ENCODE measurements around the gene DLL1.

DNA sequence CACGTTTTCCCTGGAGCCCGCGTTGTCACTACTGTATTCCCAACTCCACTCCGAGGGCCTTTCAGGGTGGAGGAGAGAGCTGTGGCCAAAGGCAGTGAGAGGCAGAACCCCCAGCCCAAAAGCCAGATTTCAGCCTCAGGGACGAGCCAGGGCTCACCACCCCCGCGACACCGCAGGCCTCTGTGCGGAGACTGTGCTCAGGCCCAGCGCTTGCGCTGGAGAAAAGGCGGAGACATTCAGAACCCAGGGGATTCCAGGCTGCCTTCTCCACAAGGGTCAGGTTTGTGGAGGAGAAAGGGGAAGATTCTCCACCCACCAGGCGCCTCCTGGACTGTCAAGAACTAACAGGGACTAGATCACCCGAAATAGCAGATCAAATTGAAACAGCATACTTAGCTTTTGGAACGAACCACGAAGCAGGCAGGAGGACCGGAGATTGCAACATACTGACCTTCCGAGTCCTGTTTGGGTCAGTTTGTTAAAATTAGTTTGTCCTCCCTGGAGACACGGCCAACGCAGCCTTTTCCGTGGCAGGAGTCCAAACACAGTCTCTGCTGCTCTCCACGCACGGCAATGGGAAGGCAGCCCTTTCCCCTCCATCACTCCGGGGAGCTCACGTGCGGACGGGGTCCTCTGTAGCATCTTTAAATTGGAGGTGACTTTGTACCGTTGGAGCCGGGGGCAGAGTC, 14.4 kb downstream of the DLL1 start:
- TF ChIP-seq, protein P1, sequence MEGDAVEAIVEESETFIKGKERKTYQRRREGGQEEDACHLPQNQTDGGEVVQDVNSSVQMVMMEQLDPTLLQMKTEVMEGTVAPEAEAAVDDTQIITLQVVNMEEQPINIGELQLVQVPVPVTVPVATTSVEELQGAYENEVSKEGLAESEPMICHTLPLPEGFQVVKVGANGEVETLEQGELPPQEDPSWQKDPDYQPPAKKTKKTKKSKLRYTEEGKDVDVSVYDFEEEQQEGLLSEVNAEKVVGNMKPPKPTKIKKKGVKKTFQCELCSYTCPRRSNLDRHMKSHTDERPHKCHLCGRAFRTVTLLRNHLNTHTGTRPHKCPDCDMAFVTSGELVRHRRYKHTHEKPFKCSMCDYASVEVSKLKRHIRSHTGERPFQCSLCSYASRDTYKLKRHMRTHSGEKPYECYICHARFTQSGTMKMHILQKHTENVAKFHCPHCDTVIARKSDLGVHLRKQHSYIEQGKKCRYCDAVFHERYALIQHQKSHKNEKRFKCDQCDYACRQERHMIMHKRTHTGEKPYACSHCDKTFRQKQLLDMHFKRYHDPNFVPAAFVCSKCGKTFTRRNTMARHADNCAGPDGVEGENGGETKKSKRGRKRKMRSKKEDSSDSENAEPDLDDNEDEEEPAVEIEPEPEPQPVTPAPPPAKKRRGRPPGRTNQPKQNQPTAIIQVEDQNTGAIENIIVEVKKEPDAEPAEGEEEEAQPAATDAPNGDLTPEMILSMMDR (conservative IDR thresholded peaks at IDR 0.05), result no peak
- no peak for TF ChIP-seq ZFX (IDR thresholded peaks at IDR 0.05)

All from C4-2B (cell line).